ENCODE data around the gene ATP2B3. TPM values are rescaled to one million over a fixed set of nuclear protein-coding genes. Genes with fewer than 3 reads are reported as not detected.

Gene ATP2B3
- total RNA-seq, 1 donor from 2014 or later: 0.60 TPM

- Mint-ChIP-seq H3K9me3 (ENCODE audit: low read depth) (peaks cover 28% of the 10 kb centered on the region), H3K4me3 (ENCODE audit: low read depth) (no peak overlapping the region), H3K27me3 (peaks cover 35% of the 10 kb centered on the region), H3K27ac (no peak overlapping the region), H3K36me3 (ENCODE audit: insufficient read depth) (peaks cover 2% of the 10 kb centered on the region), H3K4me1 (ENCODE audit: low read depth) (no peaks in the 10 kb centered on the region)
- DNase-seq (ENCODE audit: low spot score, unreplicated experiment): no peak
- TF ChIP-seq CTCF (IDR thresholded peaks at IDR 0.05; ENCODE audit: unreplicated experiment): no peak
These were observed 94.1 kb downstream of the ATP2B3 start for GRCh38 chrX:153611298-153612095.

- no peak for TF ChIP-seq CTCF (IDR thresholded peaks at IDR 0.05; ENCODE audit: unreplicated experiment)
- Mint-ChIP-seq H3K9me3 (ENCODE audit: low read depth) (peaks cover 28% of the 10 kb centered on the region), H3K27me3 (peaks cover 27% of the 10 kb centered on the region), H3K4me3 (ENCODE audit: low read depth) (no peak overlapping the region), H3K36me3 (ENCODE audit: insufficient read depth) (peaks cover 2% of the 10 kb centered on the region), H3K27ac (no peak overlapping the region), H3K4me1 (ENCODE audit: low read depth) (no peaks in the 10 kb centered on the region)
- DNase-seq (ENCODE audit: low spot score, unreplicated experiment): no peak
These were observed 95.0 kb downstream of the ATP2B3 start for GRCh38 chrX:153612413-153612812.

DNA sequence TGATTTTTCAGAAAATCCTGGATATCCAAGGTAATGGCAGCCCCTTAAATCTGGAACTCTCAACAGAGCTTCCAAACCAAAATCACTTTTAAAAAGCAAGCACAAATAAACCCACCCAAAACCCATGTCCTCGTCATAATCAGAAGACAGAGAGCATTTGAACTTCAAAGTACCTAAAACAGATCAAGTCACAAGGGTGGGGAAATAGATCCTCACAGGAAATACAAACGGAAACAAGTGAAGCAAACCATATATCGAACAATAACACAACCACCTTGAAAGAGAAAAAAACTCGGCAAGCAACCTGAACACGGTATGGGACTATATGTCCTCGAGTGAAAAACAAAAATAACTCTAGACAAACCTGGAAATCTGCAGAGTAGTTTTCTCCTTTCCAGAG is 97.4 kb downstream of the ATP2B3 start:
- peaks cover 27% of the 10 kb centered on the region for H3K27me3 Mint-ChIP-seq

DNA sequence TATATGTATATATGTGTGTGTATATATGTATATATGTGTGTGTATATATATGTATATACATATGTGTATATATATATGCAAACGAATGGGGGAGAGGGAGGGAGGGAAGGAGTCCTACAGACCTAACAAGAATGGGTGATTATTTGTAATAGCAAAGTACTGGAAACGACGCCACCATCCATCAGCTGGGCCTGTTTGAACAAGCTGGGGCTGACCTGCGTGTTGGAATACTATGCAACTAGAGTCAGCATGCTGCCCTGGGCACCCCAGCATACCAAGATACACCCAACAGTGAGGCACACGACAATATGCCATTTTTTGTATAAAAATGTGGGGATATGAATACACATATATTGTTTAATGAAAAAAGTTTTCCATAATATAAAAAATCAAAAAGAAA is 103.1 kb downstream of the ATP2B3 start:
- Mint-ChIP-seq H3K27me3 (peaks cover 16% of the 10 kb centered on the region), H3K27ac (no peak overlapping the region), H3K4me3 (ENCODE audit: low read depth) (no peak overlapping the region), H3K36me3 (ENCODE audit: insufficient read depth) (no peaks in the 10 kb centered on the region), H3K4me1 (ENCODE audit: low read depth) (peaks cover 14% of the 10 kb centered on the region), H3K9me3 (ENCODE audit: low read depth) (peaks cover 8% of the 10 kb centered on the region)
- TF ChIP-seq CTCF (IDR thresholded peaks at IDR 0.05; ENCODE audit: unreplicated experiment): no peak
- DNase-seq (ENCODE audit: low spot score, unreplicated experiment): no peak

More for the DNA sequence above, 97.4 kb downstream of the ATP2B3 start:
- no peak for TF ChIP-seq CTCF (IDR thresholded peaks at IDR 0.05; ENCODE audit: unreplicated experiment)
- Mint-ChIP-seq H3K9me3 (ENCODE audit: low read depth) (peaks cover 21% of the 10 kb centered on the region), H3K27ac (no peak overlapping the region), H3K36me3 (ENCODE audit: insufficient read depth) (no peaks in the 10 kb centered on the region), H3K4me3 (ENCODE audit: low read depth) (no peak overlapping the region), H3K4me1 (ENCODE audit: low read depth) (no peaks in the 10 kb centered on the region)
- no peak for DNase-seq (ENCODE audit: low spot score, unreplicated experiment)

GRCh38 chrX:153621949-153622598 is 104.6 kb downstream of the ATP2B3 start:
- Mint-ChIP-seq H3K27ac (no peak overlapping the region), H3K36me3 (ENCODE audit: insufficient read depth) (no peaks in the 10 kb centered on the region), H3K27me3 (peaks cover 11% of the 10 kb centered on the region), H3K4me1 (ENCODE audit: low read depth) (peaks cover 14% of the 10 kb centered on the region), H3K9me3 (ENCODE audit: low read depth) (peaks cover 2% of the 10 kb centered on the region), H3K4me3 (ENCODE audit: low read depth) (no peak overlapping the region)
- no peak for TF ChIP-seq CTCF (IDR thresholded peaks at IDR 0.05; ENCODE audit: unreplicated experiment)
- no peak for DNase-seq (ENCODE audit: low spot score, unreplicated experiment)
